ENCODE data around the gene SECISBP2L. TPM values are rescaled to one million over a fixed set of nuclear protein-coding genes. Genes with fewer than 3 reads are reported as not detected.

SECISBP2L gene
- total and polyA plus RNA-seq, 2 experiments from 2014 or later, result 18.6 to 28.3 TPM

DNA sequence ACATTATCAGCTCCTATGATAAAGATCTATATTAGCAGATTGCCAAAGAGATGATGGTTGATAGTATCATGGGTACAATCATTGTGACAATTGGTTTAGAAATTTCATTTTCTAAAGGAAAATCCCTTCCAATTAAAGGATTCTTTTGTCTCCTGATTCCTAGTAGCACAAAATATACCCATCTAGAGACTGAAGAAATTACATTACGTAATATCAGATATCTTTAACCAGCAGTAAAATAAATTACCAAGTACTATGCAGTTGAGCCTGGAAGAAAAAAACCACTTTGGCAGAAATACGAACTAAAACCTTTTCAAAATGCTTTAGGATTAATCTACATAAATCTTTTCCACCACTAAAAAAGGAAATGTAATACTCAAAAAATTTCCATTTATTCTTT, 46.9 kb downstream of the SECISBP2L start:
- Histone ChIP-seq H2AFZ (no peak overlapping the region), H3K4me2 (no peak overlapping the region), H3K4me1 (ENCODE audit: insufficient read depth) (no peaks in the 10 kb centered on the region), H3K27me3 (ENCODE audit: insufficient read depth) (no peaks in the 10 kb centered on the region), H3K27ac (ENCODE audit: low read depth) (no peak overlapping the region), H3K9me2 (ENCODE audit: insufficient read depth) (no peaks in the 10 kb centered on the region), H3K36me3 (ENCODE audit: insufficient read depth) (peaks cover 21% of the 10 kb centered on the region), H3F3A (replicated peaks; ENCODE audit: low read depth) (no peaks in the 10 kb centered on the region), H4K20me1 (replicated peaks; ENCODE audit: insufficient read depth) (no peaks in the 10 kb centered on the region), H3K79me2 (replicated peaks; ENCODE audit: insufficient read depth) (no peaks in the 10 kb centered on the region), H3K4me3 (no peak overlapping the region)
- H3K4me1 Mint-ChIP-seq, result no peaks in the 10 kb centered on the region
- H3K36me3 Mint-ChIP-seq (ENCODE audit: low read depth), result peaks cover 33% of the 10 kb centered on the region
- H3K9me3 Mint-ChIP-seq, result peaks cover 5% of the 10 kb centered on the region; the same call in 2 of the 3 replicates
- no peak overlapping the region for H3K27ac Mint-ChIP-seq
- DNase-seq (ENCODE audit: low spot score), result no peak
- ATAC-seq, result no peak
- peaks cover 2% of the 10 kb centered on the region for H3K27me3 Mint-ChIP-seq (ENCODE audit: insufficient read depth, low read depth, poor library complexity)
- TF ChIP-seq, protein P1, sequence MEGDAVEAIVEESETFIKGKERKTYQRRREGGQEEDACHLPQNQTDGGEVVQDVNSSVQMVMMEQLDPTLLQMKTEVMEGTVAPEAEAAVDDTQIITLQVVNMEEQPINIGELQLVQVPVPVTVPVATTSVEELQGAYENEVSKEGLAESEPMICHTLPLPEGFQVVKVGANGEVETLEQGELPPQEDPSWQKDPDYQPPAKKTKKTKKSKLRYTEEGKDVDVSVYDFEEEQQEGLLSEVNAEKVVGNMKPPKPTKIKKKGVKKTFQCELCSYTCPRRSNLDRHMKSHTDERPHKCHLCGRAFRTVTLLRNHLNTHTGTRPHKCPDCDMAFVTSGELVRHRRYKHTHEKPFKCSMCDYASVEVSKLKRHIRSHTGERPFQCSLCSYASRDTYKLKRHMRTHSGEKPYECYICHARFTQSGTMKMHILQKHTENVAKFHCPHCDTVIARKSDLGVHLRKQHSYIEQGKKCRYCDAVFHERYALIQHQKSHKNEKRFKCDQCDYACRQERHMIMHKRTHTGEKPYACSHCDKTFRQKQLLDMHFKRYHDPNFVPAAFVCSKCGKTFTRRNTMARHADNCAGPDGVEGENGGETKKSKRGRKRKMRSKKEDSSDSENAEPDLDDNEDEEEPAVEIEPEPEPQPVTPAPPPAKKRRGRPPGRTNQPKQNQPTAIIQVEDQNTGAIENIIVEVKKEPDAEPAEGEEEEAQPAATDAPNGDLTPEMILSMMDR (conservative IDR thresholded peaks at IDR 0.05; ENCODE audit: low read depth in 2 of 2), result no peak
- no peak for TF ChIP-seq EZH2phosphoT487 (IDR thresholded peaks at IDR 0.05; ENCODE audit: unreplicated experiment)
- TF ChIP-seq POLR2AphosphoS5 (IDR thresholded peaks at IDR 0.05; ENCODE audit: low read depth), result no peak
- TF ChIP-seq, protein P2, sequence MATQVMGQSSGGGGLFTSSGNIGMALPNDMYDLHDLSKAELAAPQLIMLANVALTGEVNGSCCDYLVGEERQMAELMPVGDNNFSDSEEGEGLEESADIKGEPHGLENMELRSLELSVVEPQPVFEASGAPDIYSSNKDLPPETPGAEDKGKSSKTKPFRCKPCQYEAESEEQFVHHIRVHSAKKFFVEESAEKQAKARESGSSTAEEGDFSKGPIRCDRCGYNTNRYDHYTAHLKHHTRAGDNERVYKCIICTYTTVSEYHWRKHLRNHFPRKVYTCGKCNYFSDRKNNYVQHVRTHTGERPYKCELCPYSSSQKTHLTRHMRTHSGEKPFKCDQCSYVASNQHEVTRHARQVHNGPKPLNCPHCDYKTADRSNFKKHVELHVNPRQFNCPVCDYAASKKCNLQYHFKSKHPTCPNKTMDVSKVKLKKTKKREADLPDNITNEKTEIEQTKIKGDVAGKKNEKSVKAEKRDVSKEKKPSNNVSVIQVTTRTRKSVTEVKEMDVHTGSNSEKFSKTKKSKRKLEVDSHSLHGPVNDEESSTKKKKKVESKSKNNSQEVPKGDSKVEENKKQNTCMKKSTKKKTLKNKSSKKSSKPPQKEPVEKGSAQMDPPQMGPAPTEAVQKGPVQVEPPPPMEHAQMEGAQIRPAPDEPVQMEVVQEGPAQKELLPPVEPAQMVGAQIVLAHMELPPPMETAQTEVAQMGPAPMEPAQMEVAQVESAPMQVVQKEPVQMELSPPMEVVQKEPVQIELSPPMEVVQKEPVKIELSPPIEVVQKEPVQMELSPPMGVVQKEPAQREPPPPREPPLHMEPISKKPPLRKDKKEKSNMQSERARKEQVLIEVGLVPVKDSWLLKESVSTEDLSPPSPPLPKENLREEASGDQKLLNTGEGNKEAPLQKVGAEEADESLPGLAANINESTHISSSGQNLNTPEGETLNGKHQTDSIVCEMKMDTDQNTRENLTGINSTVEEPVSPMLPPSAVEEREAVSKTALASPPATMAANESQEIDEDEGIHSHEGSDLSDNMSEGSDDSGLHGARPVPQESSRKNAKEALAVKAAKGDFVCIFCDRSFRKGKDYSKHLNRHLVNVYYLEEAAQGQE (IDR thresholded peaks at IDR 0.05; ENCODE audit: unreplicated experiment), result no peak
- TF ChIP-seq EZH2 (IDR thresholded peaks at IDR 0.05; ENCODE audit: low read depth, unreplicated experiment), result no peak
- TF ChIP-seq, protein P3, sequence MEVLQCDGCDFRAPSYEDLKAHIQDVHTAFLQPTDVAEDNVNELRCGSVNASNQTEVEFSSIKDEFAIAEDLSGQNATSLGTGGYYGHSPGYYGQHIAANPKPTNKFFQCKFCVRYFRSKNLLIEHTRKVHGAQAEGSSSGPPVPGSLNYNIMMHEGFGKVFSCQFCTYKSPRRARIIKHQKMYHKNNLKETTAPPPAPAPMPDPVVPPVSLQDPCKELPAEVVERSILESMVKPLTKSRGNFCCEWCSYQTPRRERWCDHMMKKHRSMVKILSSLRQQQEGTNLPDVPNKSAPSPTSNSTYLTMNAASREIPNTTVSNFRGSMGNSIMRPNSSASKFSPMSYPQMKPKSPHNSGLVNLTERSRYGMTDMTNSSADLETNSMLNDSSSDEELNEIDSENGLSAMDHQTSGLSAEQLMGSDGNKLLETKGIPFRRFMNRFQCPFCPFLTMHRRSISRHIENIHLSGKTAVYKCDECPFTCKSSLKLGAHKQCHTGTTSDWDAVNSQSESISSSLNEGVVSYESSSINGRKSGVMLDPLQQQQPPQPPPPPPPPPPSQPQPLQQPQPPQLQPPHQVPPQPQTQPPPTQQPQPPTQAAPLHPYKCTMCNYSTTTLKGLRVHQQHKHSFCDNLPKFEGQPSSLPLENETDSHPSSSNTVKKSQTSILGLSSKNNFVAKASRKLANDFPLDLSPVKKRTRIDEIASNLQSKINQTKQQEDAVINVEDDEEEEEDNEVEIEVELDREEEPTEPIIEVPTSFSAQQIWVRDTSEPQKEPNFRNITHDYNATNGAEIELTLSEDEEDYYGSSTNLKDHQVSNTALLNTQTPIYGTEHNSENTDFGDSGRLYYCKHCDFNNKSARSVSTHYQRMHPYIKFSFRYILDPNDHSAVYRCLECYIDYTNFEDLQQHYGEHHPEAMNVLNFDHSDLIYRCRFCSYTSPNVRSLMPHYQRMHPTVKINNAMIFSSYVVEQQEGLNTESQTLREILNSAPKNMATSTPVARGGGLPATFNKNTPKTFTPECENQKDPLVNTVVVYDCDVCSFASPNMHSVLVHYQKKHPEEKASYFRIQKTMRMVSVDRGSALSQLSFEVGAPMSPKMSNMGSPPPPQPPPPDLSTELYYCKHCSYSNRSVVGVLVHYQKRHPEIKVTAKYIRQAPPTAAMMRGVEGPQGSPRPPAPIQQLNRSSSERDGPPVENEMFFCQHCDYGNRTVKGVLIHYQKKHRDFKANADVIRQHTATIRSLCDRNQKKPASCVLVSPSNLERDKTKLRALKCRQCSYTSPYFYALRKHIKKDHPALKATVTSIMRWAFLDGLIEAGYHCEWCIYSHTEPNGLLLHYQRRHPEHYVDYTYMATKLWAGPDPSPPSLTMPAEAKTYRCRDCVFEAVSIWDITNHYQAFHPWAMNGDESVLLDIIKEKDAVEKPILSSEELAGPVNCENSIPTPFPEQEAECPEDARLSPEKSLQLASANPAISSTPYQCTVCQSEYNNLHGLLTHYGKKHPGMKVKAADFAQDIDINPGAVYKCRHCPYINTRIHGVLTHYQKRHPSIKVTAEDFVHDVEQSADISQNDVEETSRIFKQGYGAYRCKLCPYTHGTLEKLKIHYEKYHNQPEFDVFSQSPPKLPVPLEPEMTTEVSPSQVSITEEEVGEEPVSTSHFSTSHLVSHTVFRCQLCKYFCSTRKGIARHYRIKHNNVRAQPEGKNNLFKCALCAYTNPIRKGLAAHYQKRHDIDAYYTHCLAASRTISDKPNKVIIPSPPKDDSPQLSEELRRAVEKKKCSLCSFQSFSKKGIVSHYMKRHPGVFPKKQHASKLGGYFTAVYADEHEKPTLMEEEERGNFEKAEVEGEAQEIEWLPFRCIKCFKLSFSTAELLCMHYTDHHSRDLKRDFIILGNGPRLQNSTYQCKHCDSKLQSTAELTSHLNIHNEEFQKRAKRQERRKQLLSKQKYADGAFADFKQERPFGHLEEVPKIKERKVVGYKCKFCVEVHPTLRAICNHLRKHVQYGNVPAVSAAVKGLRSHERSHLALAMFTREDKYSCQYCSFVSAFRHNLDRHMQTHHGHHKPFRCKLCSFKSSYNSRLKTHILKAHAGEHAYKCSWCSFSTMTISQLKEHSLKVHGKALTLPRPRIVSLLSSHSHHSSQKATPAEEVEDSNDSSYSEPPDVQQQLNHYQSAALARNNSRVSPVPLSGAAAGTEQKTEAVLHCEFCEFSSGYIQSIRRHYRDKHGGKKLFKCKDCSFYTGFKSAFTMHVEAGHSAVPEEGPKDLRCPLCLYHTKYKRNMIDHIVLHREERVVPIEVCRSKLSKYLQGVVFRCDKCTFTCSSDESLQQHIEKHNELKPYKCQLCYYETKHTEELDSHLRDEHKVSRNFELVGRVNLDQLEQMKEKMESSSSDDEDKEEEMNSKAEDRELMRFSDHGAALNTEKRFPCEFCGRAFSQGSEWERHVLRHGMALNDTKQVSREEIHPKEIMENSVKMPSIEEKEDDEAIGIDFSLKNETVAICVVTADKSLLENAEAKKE (CRISPR knock-in tag; IDR thresholded peaks at IDR 0.05), result no peak
- no peak for TF ChIP-seq ZNF114 (CRISPR knock-in tag; IDR thresholded peaks at IDR 0.05)
- no peak for TF ChIP-seq CREB1 (CRISPR knock-in tag; IDR thresholded peaks at IDR 0.05; ENCODE audit: low read depth)
- TF ChIP-seq, protein P4, sequence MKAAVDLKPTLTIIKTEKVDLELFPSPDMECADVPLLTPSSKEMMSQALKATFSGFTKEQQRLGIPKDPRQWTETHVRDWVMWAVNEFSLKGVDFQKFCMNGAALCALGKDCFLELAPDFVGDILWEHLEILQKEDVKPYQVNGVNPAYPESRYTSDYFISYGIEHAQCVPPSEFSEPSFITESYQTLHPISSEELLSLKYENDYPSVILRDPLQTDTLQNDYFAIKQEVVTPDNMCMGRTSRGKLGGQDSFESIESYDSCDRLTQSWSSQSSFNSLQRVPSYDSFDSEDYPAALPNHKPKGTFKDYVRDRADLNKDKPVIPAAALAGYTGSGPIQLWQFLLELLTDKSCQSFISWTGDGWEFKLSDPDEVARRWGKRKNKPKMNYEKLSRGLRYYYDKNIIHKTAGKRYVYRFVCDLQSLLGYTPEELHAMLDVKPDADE (IDR thresholded peaks at IDR 0.05), result no peak
- no peak for TF ChIP-seq STAT1 (IDR thresholded peaks at IDR 0.05; ENCODE audit: unreplicated experiment)
- H3K4me3 Mint-ChIP-seq, result no peak overlapping the region
